ACC112 (cell line): ENCODE results near the gene CEL.
"Not testable (repeated sequence)": the region's sequence is repeated elsewhere in the genome, so short reads cannot be mapped to it uniquely, and the experiment has no call there.

Source experiments
- H2AFZ ChIP-seq: fragments of 200-600 bp; sonication (generic); one replicate; pipeline ENCODE4 v1.6.0; 2017; ENCODE audit warnings: antibody characterized with exemption, low read length; ENCODE audit not compliant: unreplicated experiment
- H3K27ac ChIP-seq: fragments of 200-600 bp; sonication (generic); 2 replicates; pipeline ENCODE4 v1.5.1; 2014; ENCODE audit warnings: low read depth, mild to moderate bottlenecking, antibody characterized with exemption, low read length, moderate library complexity
- H3K27me3 ChIP-seq: fragments of 200-600 bp; sonication (generic); 2 replicates; pipeline ENCODE4 v1.6.1; 2014; ENCODE audit warnings: mild to moderate bottlenecking, antibody characterized with exemption, low read length, moderate library complexity, mixed read lengths; ENCODE audit not compliant: insufficient read depth
- H3K36me3 ChIP-seq: fragments of 200-600 bp; sonication (generic); 2 replicates; pipeline ENCODE4 v1.6.1; 2016; ENCODE audit warnings: mild to moderate bottlenecking, antibody characterized with exemption, low read length, moderate library complexity, mixed read lengths; ENCODE audit not compliant: insufficient read depth
- H3K4me1 ChIP-seq: fragments of 200-600 bp; sonication (generic); one replicate; pipeline ENCODE4 v1.6.1; 2016; ENCODE audit warnings: low read length, mixed read lengths; ENCODE audit not compliant: insufficient read depth, unreplicated experiment, control insufficient read depth
- H3K4me3 ChIP-seq: fragments of 200-600 bp; sonication (generic); 2 replicates; pipeline ENCODE4 v1.5.1; 2014; ENCODE audit warnings: mild to moderate bottlenecking, low read depth, low read length
- H3K79me2 ChIP-seq: fragments of 200-600 bp; sonication (generic); one replicate; pipeline ENCODE4 v1.6.0; 2016; ENCODE audit warnings: low read length; ENCODE audit not compliant: control insufficient read depth, unreplicated experiment, insufficient read depth

Gene CEL

GRCh38 chr9:133061764-133062145, at the start of gene CEL:
TSS of gene CEL (plus strand) at chr9:133061981. CDS start at chr9:133062003, 22 bp downstream.
- H3K36me3 ChIP-seq, H3K27ac ChIP-seq, H2AFZ ChIP-seq, H3K79me2 ChIP-seq, H3K4me1 ChIP-seq, H3K4me3 ChIP-seq, H3K27me3 ChIP-seq: not testable (repeated sequence)

- no peaks in the 10 kb centered on the region for H3K79me2 ChIP-seq
- no peak overlapping the region for H3K27ac ChIP-seq
- H3K36me3 ChIP-seq: no peaks in the 10 kb centered on the region
- H3K27me3 ChIP-seq: peaks cover 44% of the 10 kb centered on the region
- H3K4me1 ChIP-seq: no peaks in the 10 kb centered on the region
- no peak overlapping the region for H3K4me3 ChIP-seq
- H2AFZ ChIP-seq: no peak overlapping the region
Observed at GRCh38 chr9:133014696-133015095, 47.1 kb upstream of the CEL start.

GRCh38 chr9:133023117-133023890, 38.5 kb upstream of the CEL start:
- Histone ChIP-seq H2AFZ (peak overlapping the region; percentile 74), H3K27me3 (peaks cover 4% of the 10 kb centered on the region), H3K27ac (no peak overlapping the region), H3K79me2 (no peaks in the 10 kb centered on the region), H3K36me3 (no peaks in the 10 kb centered on the region), H3K4me1 (no peaks in the 10 kb centered on the region), H3K4me3 (no peak overlapping the region)

GRCh38 chr9:133026426-133026825, 35.4 kb upstream of the CEL start:
- no peak overlapping the region for H3K27ac ChIP-seq
- no peak overlapping the region for H2AFZ ChIP-seq
- H3K36me3 ChIP-seq: no peaks in the 10 kb centered on the region
- no peaks in the 10 kb centered on the region for H3K4me1 ChIP-seq
- H3K27me3 ChIP-seq: peaks cover under 1% of the 10 kb centered on the region; the same call in 1 of the 2 replicates
- H3K4me3 ChIP-seq: no peak overlapping the region
- H3K79me2 ChIP-seq: peaks cover 17% of the 10 kb centered on the region

- H3K4me3 ChIP-seq: no peak overlapping the region
Observed at GRCh38 chr9:133027134-133027533, 34.6 kb upstream of the CEL start.

GRCh38 chr9:133028221-133028620, 33.6 kb upstream of the CEL start:
- peaks cover 8% of the 10 kb centered on the region for H3K36me3 ChIP-seq
- peaks cover 35% of the 10 kb centered on the region for H3K79me2 ChIP-seq
- no peak overlapping the region for H3K4me3 ChIP-seq
- H3K27me3 ChIP-seq: no peaks in the 10 kb centered on the region
- H3K27ac ChIP-seq: no peak overlapping the region
- no peak overlapping the region for H2AFZ ChIP-seq
- H3K4me1 ChIP-seq: peaks cover 4% of the 10 kb centered on the region

More at GRCh38 chr9:133027134-133027533, 34.6 kb upstream of the CEL start:
- Histone ChIP-seq H3K79me2 (peaks cover 24% of the 10 kb centered on the region), H3K4me1 (peaks cover 2% of the 10 kb centered on the region), H3K27me3 (no peaks in the 10 kb centered on the region), H3K36me3 (no peaks in the 10 kb centered on the region), H2AFZ (no peak overlapping the region), H3K27ac (no peak overlapping the region)

GRCh38 chr9:133029994-133030316, 31.8 kb upstream of the CEL start:
- Histone ChIP-seq H3K4me3 (peak overlapping the region; percentile 97), H3K27ac (peak overlapping the region; percentile 65; the same call in 1 of the 2 replicates), H3K79me2 (peaks cover 52% of the 10 kb centered on the region), H2AFZ (peak overlapping the region; percentile 77), H3K27me3 (no peaks in the 10 kb centered on the region), H3K4me1 (peaks cover 4% of the 10 kb centered on the region), H3K36me3 (peaks cover 21% of the 10 kb centered on the region)

- peaks cover 58% of the 10 kb centered on the region for H3K79me2 ChIP-seq
Observed at GRCh38 chr9:133030317-133031129, 31.3 kb upstream of the CEL start, which contains the start of gene GTF3C5. TSS of gene GTF3C5 (plus strand) at chr9:133030997. CDS start at chr9:133031012, 15 bp downstream.

GRCh38 chr9:133031130-133031422, 30.7 kb upstream of the CEL start:
- H3K4me3 ChIP-seq: peak overlapping the region; percentile 97
- peaks cover 4% of the 10 kb centered on the region for H3K4me1 ChIP-seq
- H3K79me2 ChIP-seq: peaks cover 64% of the 10 kb centered on the region
- H3K36me3 ChIP-seq: peaks cover 21% of the 10 kb centered on the region
- H3K27me3 ChIP-seq: no peaks in the 10 kb centered on the region
- peak overlapping the region; percentile 59 for H2AFZ ChIP-seq
- peak overlapping the region; percentile 69 for H3K27ac ChIP-seq

More at GRCh38 chr9:133030317-133031129, 31.3 kb upstream of the CEL start, which contains the start of gene GTF3C5:
- Histone ChIP-seq H3K4me1 (peaks cover 4% of the 10 kb centered on the region), H3K27me3 (no peaks in the 10 kb centered on the region), H3K4me3 (peak within 1 kb of the TSS; percentile 97), H3K27ac (peak within 1 kb of the TSS; percentile 69), H3K36me3 (peaks cover 21% of the 10 kb centered on the region), H2AFZ (peak within 1 kb of the TSS; percentile 80)

- Histone ChIP-seq H2AFZ (no peak overlapping the region), H3K4me3 (peak overlapping the region; percentile 97), H3K4me1 (peaks cover 4% of the 10 kb centered on the region), H3K27ac (no peak overlapping the region), H3K27me3 (no peaks in the 10 kb centered on the region), H3K36me3 (peaks cover 21% of the 10 kb centered on the region), H3K79me2 (peaks cover 68% of the 10 kb centered on the region)
Observed at GRCh38 chr9:133031496-133031911, 30.3 kb upstream of the CEL start.
